PC-3 (cell line): ENCODE results near the gene VPS33B.

Experiments
- EZH2 ChIP-seq: fragments of 300-600 bp; sonication (generic); IDR thresholded peaks from one replicate; pipeline ENCODE4 v1.6.1; 2017; ENCODE audit warnings: antibody characterized with exemption, mild to moderate bottlenecking, low read length; ENCODE audit not compliant: unreplicated experiment
- TF ChIP-seq, protein P1 (sequence below): fragments of 300-600 bp; sonication (generic); conservative IDR thresholded peaks from 2 replicates; pipeline ENCODE4 v1.5.1; 2017; ENCODE audit warnings: antibody characterized with exemption, low read depth, mild to moderate bottlenecking, low read length

DNA sequence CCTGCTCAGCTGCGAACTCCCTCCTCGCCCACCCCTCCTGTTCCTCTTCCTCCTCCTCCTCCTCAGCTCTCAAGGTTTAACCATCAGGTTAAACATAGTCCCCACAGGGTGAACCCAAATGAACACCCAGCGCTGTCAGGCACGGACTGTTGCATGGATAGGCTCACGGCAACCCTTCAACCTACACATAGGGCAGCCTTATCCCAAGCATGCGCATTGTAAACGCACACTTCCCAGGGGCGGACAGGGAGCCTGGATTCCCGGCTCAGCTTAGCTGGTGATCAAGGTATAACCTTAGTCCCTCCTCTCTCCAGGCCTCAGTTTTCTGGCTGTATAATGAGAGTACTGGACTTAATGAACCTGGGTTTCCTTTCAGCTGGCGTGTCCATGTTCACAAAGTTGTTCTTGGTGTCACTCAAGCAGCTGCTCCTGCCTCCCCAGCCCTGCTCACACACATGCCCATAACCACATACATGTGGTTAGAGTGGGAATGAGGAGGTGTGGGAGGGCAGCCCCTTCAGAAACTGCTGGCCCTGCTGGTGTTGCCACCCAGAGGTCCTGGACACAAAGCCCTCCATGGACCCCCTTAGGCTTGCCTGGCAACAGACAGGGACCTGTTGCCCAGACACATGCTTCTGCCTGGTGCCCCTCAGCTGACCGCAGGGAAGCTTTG lies 20.9 kb upstream of the VPS33B start:
- TF ChIP-seq, protein P1, sequence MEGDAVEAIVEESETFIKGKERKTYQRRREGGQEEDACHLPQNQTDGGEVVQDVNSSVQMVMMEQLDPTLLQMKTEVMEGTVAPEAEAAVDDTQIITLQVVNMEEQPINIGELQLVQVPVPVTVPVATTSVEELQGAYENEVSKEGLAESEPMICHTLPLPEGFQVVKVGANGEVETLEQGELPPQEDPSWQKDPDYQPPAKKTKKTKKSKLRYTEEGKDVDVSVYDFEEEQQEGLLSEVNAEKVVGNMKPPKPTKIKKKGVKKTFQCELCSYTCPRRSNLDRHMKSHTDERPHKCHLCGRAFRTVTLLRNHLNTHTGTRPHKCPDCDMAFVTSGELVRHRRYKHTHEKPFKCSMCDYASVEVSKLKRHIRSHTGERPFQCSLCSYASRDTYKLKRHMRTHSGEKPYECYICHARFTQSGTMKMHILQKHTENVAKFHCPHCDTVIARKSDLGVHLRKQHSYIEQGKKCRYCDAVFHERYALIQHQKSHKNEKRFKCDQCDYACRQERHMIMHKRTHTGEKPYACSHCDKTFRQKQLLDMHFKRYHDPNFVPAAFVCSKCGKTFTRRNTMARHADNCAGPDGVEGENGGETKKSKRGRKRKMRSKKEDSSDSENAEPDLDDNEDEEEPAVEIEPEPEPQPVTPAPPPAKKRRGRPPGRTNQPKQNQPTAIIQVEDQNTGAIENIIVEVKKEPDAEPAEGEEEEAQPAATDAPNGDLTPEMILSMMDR: no peak
- TF ChIP-seq EZH2: no peak
